GM21381 (cell line): Measurements from ENCODE around the gene GLDC.

Experiments used
- ATAC-seq: cut with Tn5 transposase; IDR thresholded peaks from one replicate; pipeline ENCODE4 v1.9.1; 2021; ENCODE audit warnings: mild to moderate bottlenecking, moderate library complexity; ENCODE audit not compliant: unreplicated experiment

The GLDC gene

GRCh38 chr9:6665628-6666027 lies 20.1 kb upstream of the GLDC start:
- no peak for ATAC-seq

GRCh38 chr9:6664204-6664680 lies 18.7 kb upstream of the GLDC start:
- ATAC-seq = no peak

GRCh38 chr9:6660512-6660911 lies 15.0 kb upstream of the GLDC start:
- ATAC-seq = no peak

- no peak for ATAC-seq
Measured at GRCh38 chr9:6658628-6659353, 13.3 kb upstream of the GLDC start.

GRCh38 chr9:6656614-6657300 lies 11.2 kb upstream of the GLDC start:
- no peak for ATAC-seq

GRCh38 chr9:6655036-6655435 lies 9.5 kb upstream of the GLDC start:
- peak; percentile 90 for ATAC-seq

GRCh38 chr9:6646293-6646636 lies 736 bp upstream of the GLDC start:
- ATAC-seq = no peak

GRCh38 chr9:6645105-6645354 lies 499 bp downstream of the GLDC start:
- ATAC-seq = peak; percentile 33

GRCh38 chr9:6644346-6645104 lies 1.0 kb downstream of the GLDC start:
- no peak for ATAC-seq

GRCh38 chr9:6641961-6642360 lies 3.6 kb downstream of the GLDC start:
- ATAC-seq = no peak

- no peak for ATAC-seq
Measured at GRCh38 chr9:6641561-6641960, 4.0 kb downstream of the GLDC start.

- no peak for ATAC-seq
Measured at GRCh38 chr9:6641056-6641455, 4.5 kb downstream of the GLDC start.

GRCh38 chr9:6640268-6641051 lies 5.1 kb downstream of the GLDC start:
- no peak for ATAC-seq

- no peak for ATAC-seq
Measured at GRCh38 chr9:6639622-6640021, 5.9 kb downstream of the GLDC start.

- ATAC-seq = no peak
Measured at GRCh38 chr9:6634444-6634843, 11.1 kb downstream of the GLDC start.

- no peak for ATAC-seq
Measured at GRCh38 chr9:6633378-6633777, 12.2 kb downstream of the GLDC start.

- peak; percentile 92 for ATAC-seq
Measured at GRCh38 chr9:6632516-6633183, 12.9 kb downstream of the GLDC start.

- peak; percentile 17 for ATAC-seq
Measured at GRCh38 chr9:6631207-6631512, 14.4 kb downstream of the GLDC start.

GRCh38 chr9:6630502-6631206 lies 14.9 kb downstream of the GLDC start:
- peak; percentile 58 for ATAC-seq

- ATAC-seq = no peak
Measured at GRCh38 chr9:6628704-6629103, 16.8 kb downstream of the GLDC start.
